Upper lobe of left lung (tissue), 4 donors: ENCODE data around the gene DPM2.

ENCODE experiments used
- CTCF ChIP-seq, 6 experiments: fragments of 450-650 bp in 4 of 6; fragments of 200-600 bp in 2 of 6; sonication (generic) in 2 of 6; IDR thresholded peaks; one replicate each; pipeline ENCODE4 v1.5.1; 2016 to 2019; ENCODE audit warnings: antibody characterized with exemption in 6 of 6
- EP300 ChIP-seq, 4 donors: sonication (generic); formaldehyde crosslinking; IDR thresholded peaks; one replicate each; pipeline ENCODE4 v1.5.1; 2017; ENCODE audit warnings: antibody characterized with exemption in 4 of 4, control low read depth in 2 of 4
- POLR2A ChIP-seq, 4 donors: fragments of 450-650 bp; IDR thresholded peaks; one replicate each; pipeline ENCODE4 v1.5.1; 2016 to 2017; ENCODE audit warnings: antibody characterized with exemption in 4 of 4, mild to moderate bottlenecking in 2 of 4
- POLR2AphosphoS5 ChIP-seq, 2 donors: sonication (generic); formaldehyde crosslinking; IDR thresholded peaks; one replicate each; pipeline ENCODE4 v1.5.1; 2017; ENCODE audit warnings: antibody characterized with exemption in 2 of 2

- TF ChIP-seq CTCF (IDR thresholded peaks at IDR 0.05) = no peak
- TF ChIP-seq POLR2A (IDR thresholded peaks at IDR 0.05) = no peak
- TF ChIP-seq POLR2AphosphoS5 (IDR thresholded peaks at IDR 0.05) = no peak
- no peak for TF ChIP-seq EP300 (IDR thresholded peaks at IDR 0.05)
Observed at GRCh38 chr9:127974001-127974768, 36.5 kb upstream of the DPM2 start.
